GM12892 (cell line): ENCODE data around the gene PPCDC.

Source experiments
- POLR2A ChIP-seq: IDR thresholded peaks from 2 replicates; pipeline ENCODE4 v1.6.1; 2011; ENCODE audit warnings: low read depth, low read length, control low read depth
- POLR2AphosphoS5 ChIP-seq: IDR thresholded peaks from 2 replicates; pipeline ENCODE4 v1.6.1; 2011; ENCODE audit warnings: low read depth, low read length, control low read depth
- TAF1 ChIP-seq: IDR thresholded peaks from 2 replicates; pipeline ENCODE4 v1.6.1; 2011; ENCODE audit warnings: low read depth, mild to moderate bottlenecking, control low read depth, low read length, borderline replicate concordance

DNA sequence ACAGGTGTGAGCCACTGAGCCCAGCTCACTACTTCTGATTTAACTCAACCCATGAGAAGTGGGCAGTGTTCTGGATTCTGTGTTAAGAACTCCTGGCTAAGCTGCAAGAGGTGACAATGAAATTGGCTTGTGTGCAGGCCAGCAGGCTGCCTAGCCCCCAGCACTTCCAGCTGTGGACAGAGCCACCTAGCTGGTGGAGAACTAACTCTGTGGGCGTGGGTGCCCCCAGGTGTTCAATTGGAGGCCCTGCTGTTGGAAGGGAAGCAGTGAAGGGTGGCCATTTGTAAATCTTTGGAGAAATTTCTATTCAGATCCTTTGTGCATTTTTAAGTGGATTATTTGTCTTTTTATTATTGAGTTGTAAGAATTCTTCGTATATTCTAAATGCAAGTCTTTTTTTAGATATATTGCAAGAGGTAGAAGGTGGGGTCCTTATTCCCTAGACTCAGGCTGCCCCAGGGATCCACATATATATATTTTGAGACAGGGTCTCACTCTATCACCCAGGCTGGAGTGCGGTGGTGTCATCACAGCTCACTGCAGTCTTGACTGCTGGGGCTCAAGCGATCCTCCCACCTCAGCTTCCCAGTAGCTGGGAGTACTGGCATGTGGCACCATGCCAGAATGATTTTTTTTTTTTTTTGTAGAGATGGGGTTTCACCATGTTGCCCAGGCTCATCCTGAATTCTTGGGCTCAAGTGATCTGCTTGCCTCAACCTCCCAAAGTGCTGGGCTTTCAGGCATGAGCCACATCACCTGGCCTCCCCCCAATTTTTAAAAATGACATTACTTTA lies 35.2 kb upstream of the PPCDC start:
- TF ChIP-seq POLR2A = no peak
- no peak for TF ChIP-seq POLR2AphosphoS5
- no peak for TF ChIP-seq TAF1
